ENCODE results near the gene LSS. TPM values are rescaled to one million over a fixed set of nuclear protein-coding genes. Genes with fewer than 3 reads are reported as not detected.

LSS gene
- total RNA-seq, 1 donor from 2014 or later, result 83.2 TPM

GRCh38 chr21:46245213-46245915, 16.8 kb upstream of the LSS start:
- H3K27ac ChIP-seq (ENCODE audit: low read depth, low read length), result no peak overlapping the region
- no peak overlapping the region for H2AFZ ChIP-seq (ENCODE audit: low read depth, low read length)
- no peaks in the 10 kb centered on the region for H3K79me2 ChIP-seq (ENCODE audit: insufficient read depth, low read length)
- FAIRE-seq (no peak), DNase-seq (ENCODE audit: low read depth) (no peak)
- no peak overlapping the region for H3K4me3 ChIP-seq (ENCODE audit: insufficient read depth, low read depth, low read length)
- no peak overlapping the region for H3K9ac ChIP-seq (ENCODE audit: low read length)
- Mint-ChIP-seq H3K9me3 (ENCODE audit: unreplicated experiment) (no peaks in the 10 kb centered on the region), H3K4me1 (ENCODE audit: low read depth, unreplicated experiment) (no peaks in the 10 kb centered on the region), H3K36me3 (ENCODE audit: low read depth, unreplicated experiment) (peaks cover 23% of the 10 kb centered on the region), H3K4me3 (ENCODE audit: unreplicated experiment) (no peak overlapping the region), H3K27ac (ENCODE audit: unreplicated experiment) (no peak overlapping the region), H3K27me3 (ENCODE audit: low read depth, unreplicated experiment) (no peaks in the 10 kb centered on the region)
- peaks cover 50% of the 10 kb centered on the region for H3K36me3 ChIP-seq (ENCODE audit: insufficient read depth, low read length)
- no peak overlapping the region for H3K4me2 ChIP-seq (ENCODE audit: low read length)
- peaks cover 27% of the 10 kb centered on the region for H4K20me1 ChIP-seq (ENCODE audit: insufficient read depth, low read length)
- TF ChIP-seq CTCF (IDR thresholded peaks at IDR 0.05; ENCODE audit: insufficient read depth, low read depth, low read length) (no peak), EZH2 (IDR thresholded peaks at IDR 0.05; ENCODE audit: insufficient read depth, low read length) (no peak)
- no peaks in the 10 kb centered on the region for H3K4me1 ChIP-seq (ENCODE audit: insufficient read depth, low read length)
- H3K27me3 ChIP-seq (ENCODE audit: insufficient read depth, low read length), result no peaks in the 10 kb centered on the region
- no peaks in the 10 kb centered on the region for H3K9me3 ChIP-seq (ENCODE audit: insufficient read depth, low read depth, low read length)

DNA sequence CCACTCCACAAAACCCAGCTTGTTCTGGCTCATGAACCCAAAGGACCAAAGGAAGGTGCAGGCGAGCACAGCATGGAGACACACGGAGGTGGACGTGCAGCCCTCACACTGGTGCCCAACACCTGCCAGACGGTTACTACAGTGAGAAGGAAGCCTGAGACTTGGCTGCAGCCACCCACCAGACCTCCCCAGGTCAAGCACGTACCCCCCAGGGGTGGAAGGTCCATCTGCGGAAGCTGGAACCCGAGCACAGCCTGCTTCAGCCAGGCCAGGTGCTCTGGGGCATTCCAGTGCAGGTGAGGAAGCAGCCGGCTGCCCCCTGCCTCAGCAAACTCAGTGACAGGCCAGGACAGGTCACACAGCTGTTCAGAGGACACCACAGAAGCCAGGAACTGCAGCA, 16.0 kb upstream of the LSS start:
- H2AFZ ChIP-seq (ENCODE audit: low read depth, low read length), result no peak overlapping the region
- H3K9ac ChIP-seq (ENCODE audit: low read length), result no peak overlapping the region
- no peaks in the 10 kb centered on the region for H3K79me2 ChIP-seq (ENCODE audit: insufficient read depth, low read length)
- no peak overlapping the region for H3K27ac Mint-ChIP-seq (ENCODE audit: unreplicated experiment)
- no peak overlapping the region for H3K4me2 ChIP-seq (ENCODE audit: low read length)
- no peaks in the 10 kb centered on the region for H3K27me3 ChIP-seq (ENCODE audit: insufficient read depth, low read length)
- peaks cover 24% of the 10 kb centered on the region for H4K20me1 ChIP-seq (ENCODE audit: insufficient read depth, low read length)
- no peaks in the 10 kb centered on the region for H3K9me3 Mint-ChIP-seq (ENCODE audit: unreplicated experiment)
- H3K4me1 ChIP-seq (ENCODE audit: insufficient read depth, low read length), result no peaks in the 10 kb centered on the region
- H3K27ac ChIP-seq (ENCODE audit: low read depth, low read length), result no peak overlapping the region
- TF ChIP-seq CTCF (IDR thresholded peaks at IDR 0.05; ENCODE audit: insufficient read depth, low read depth, low read length), result no peak
- no peak for TF ChIP-seq EZH2 (IDR thresholded peaks at IDR 0.05; ENCODE audit: insufficient read depth, low read length)
- DNase-seq (ENCODE audit: low read depth) (no peak), FAIRE-seq (no peak)
- H3K27me3 Mint-ChIP-seq (ENCODE audit: low read depth, unreplicated experiment), result no peaks in the 10 kb centered on the region
- peaks cover 57% of the 10 kb centered on the region for H3K36me3 ChIP-seq (ENCODE audit: insufficient read depth, low read length)
- H3K9me3 ChIP-seq (ENCODE audit: insufficient read depth, low read depth, low read length), result no peaks in the 10 kb centered on the region
- no peaks in the 10 kb centered on the region for H3K4me1 Mint-ChIP-seq (ENCODE audit: low read depth, unreplicated experiment)
- no peak overlapping the region for H3K4me3 ChIP-seq (ENCODE audit: insufficient read depth, low read depth, low read length)
- H3K4me3 Mint-ChIP-seq (ENCODE audit: unreplicated experiment), result no peak overlapping the region
- H3K36me3 Mint-ChIP-seq (ENCODE audit: low read depth, unreplicated experiment), result peaks cover 25% of the 10 kb centered on the region

GRCh38 chr21:46243960-46244361, 15.4 kb upstream of the LSS start:
- H3K36me3 ChIP-seq (ENCODE audit: insufficient read depth, low read length), result peaks cover 62% of the 10 kb centered on the region
- no peak overlapping the region for H3K9ac ChIP-seq (ENCODE audit: low read length)
- H3K4me1 ChIP-seq (ENCODE audit: insufficient read depth, low read length), result no peaks in the 10 kb centered on the region
- no peaks in the 10 kb centered on the region for H3K9me3 ChIP-seq (ENCODE audit: insufficient read depth, low read depth, low read length)
- no peak for TF ChIP-seq CTCF (IDR thresholded peaks at IDR 0.05; ENCODE audit: insufficient read depth, low read depth, low read length)
- TF ChIP-seq EZH2 (IDR thresholded peaks at IDR 0.05; ENCODE audit: insufficient read depth, low read length), result no peak
- no peaks in the 10 kb centered on the region for H3K79me2 ChIP-seq (ENCODE audit: insufficient read depth, low read length)
- Mint-ChIP-seq H3K4me1 (ENCODE audit: low read depth, unreplicated experiment) (no peaks in the 10 kb centered on the region), H3K4me3 (ENCODE audit: unreplicated experiment) (no peak overlapping the region), H3K27me3 (ENCODE audit: low read depth, unreplicated experiment) (no peaks in the 10 kb centered on the region), H3K36me3 (ENCODE audit: low read depth, unreplicated experiment) (peaks cover 30% of the 10 kb centered on the region), H3K9me3 (ENCODE audit: unreplicated experiment) (no peaks in the 10 kb centered on the region), H3K27ac (ENCODE audit: unreplicated experiment) (no peak overlapping the region)
- peaks cover 30% of the 10 kb centered on the region for H4K20me1 ChIP-seq (ENCODE audit: insufficient read depth, low read length)
- H3K27me3 ChIP-seq (ENCODE audit: insufficient read depth, low read length), result no peaks in the 10 kb centered on the region
- H3K4me3 ChIP-seq (ENCODE audit: insufficient read depth, low read depth, low read length), result no peak overlapping the region
- DNase-seq (ENCODE audit: low read depth) (no peak), FAIRE-seq (no peak)
- no peak overlapping the region for H2AFZ ChIP-seq (ENCODE audit: low read depth, low read length)
- no peak overlapping the region for H3K27ac ChIP-seq (ENCODE audit: low read depth, low read length)
- no peak overlapping the region for H3K4me2 ChIP-seq (ENCODE audit: low read length)

Measured in astrocyte (in vitro differentiated cells and primary cell).